PFSK-1 (cell line): ENCODE results near the gene ADAM8.

Source experiments
- FOXP2 ChIP-seq: optimal IDR thresholded peaks from 2 replicates; pipeline ENCODE3; 2011; ENCODE audit warnings: borderline replicate concordance, control low read depth, inconsistent platforms; ENCODE audit not compliant: insufficient read depth; ENCODE audit errors: extremely low read length, extremely low read depth
- POLR2AphosphoS5 ChIP-seq: IDR thresholded peaks from 2 replicates; pipeline ENCODE4 v1.6.1; 2012; ENCODE audit warnings: low read depth, mild to moderate bottlenecking, control low read depth, low read length, moderate library complexity
- REST ChIP-seq, 2 experiments: IDR thresholded peaks; 2 replicates each; pipeline versions ENCODE4 v1.6.1 to v1.8.0; 2011 to 2012; ENCODE audit warnings: low read depth in 2 of 2, low read length in 2 of 2, control low read depth in 1 of 2, inconsistent platforms in 1 of 2, mild to moderate bottlenecking in 1 of 2, moderate library complexity in 1 of 2; ENCODE audit not compliant: insufficient read depth in 1 of 2
- SIN3A ChIP-seq: IDR thresholded peaks from 2 replicates; pipeline ENCODE4 v1.6.1; 2012; ENCODE audit warnings: mild to moderate bottlenecking, low read length, moderate library complexity, borderline replicate concordance; ENCODE audit not compliant: insufficient read depth
- TAF1 ChIP-seq: IDR thresholded peaks from 2 replicates; pipeline ENCODE4 v1.6.1; 2012; ENCODE audit warnings: low read length, control low read depth, borderline replicate concordance; ENCODE audit not compliant: insufficient read depth

ADAM8 gene

DNA sequence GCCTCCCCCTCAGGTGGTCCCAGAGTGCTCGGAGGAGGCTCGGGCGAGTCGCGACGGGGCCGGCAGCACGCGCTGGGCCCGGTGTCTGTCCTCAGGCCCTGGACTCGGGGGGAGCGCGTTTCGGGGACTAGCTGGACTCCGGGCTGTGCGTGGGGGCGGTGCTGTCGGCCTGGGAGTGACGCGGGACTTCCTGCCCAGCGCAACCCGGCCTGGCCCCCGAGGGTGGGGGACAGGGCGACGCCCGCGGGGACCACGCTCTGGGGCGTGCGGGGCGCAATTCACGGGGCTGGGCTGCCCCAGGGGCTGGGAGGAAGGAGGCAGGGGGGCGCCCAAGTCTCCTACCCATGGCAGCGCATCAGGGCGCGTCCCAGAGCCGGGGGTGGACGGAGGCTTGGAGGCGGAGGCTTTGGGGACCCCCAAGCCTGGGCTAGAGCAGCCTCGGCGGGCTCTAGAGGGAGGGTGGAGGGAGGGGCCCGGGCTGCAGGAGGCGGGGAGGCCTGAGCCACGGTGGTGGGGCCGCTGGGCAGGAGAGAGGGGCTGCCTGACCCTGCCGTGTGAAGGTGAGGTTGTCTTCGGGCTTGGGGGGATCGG is 41.3 kb downstream of the ADAM8 start:
- TF ChIP-seq FOXP2 = no peak
- no peak for TF ChIP-seq POLR2AphosphoS5
- TF ChIP-seq REST (IDR thresholded peaks at IDR 0.05; ENCODE audit: insufficient read depth in 1 of 2, low read depth in 2 of 2, low read length in 2 of 2) = no peak
- TF ChIP-seq TAF1 = no peak
- no peak for TF ChIP-seq SIN3A

- TF ChIP-seq POLR2AphosphoS5 (no peak), SIN3A (no peak), FOXP2 (no peak), TAF1 (no peak), REST (IDR thresholded peaks at IDR 0.05; ENCODE audit: insufficient read depth in 1 of 2, low read depth in 2 of 2, low read length in 2 of 2) (no peak)
Observed at GRCh38 chr10:133231946-133232574, 44.6 kb downstream of the ADAM8 start.

DNA sequence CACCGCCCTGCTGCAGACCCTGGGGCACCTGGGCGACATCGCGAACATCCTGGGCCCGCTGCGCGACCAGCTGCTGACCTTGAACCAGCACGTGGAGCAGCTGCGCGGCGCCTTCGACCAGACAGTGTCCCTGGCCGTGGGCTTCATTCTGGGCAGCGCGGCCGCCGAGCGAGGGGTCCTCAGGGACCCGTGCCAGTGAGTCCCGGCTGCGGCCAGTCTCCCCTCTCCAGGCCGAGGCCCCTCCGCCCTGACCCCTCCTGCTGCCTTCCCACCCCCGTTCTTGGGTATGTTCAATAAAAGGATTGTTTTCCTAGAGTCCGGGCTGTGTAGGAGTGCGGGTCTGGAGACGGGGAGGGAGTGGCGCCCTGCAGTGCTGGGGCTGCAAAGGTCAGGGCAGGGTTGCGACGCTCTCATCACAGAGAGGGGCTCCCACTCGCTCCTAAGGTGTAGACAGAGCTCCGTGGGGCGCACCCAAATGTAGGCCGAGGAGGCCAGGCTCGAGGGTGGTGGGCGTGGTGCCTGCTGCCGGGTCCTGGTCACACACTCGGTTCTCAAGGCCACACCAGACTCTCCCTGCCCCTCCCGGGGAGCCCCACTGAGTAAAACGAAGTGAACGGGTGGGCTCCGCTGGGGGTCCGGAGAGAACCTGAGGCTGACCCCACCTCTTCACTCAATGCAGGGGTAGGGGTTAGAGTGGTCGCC is 45.3 kb downstream of the ADAM8 start:
- TF ChIP-seq FOXP2 (no peak), REST (IDR thresholded peaks at IDR 0.05; ENCODE audit: insufficient read depth in 1 of 2, low read depth in 2 of 2, low read length in 2 of 2) (no peak), SIN3A (no peak), TAF1 (no peak), POLR2AphosphoS5 (no peak)

GRCh38 chr10:133230387-133231195 is 46.1 kb downstream of the ADAM8 start:
- no peak for TF ChIP-seq REST (IDR thresholded peaks at IDR 0.05; ENCODE audit: insufficient read depth in 1 of 2, low read depth in 2 of 2, low read length in 2 of 2)
- TF ChIP-seq SIN3A = no peak
- TF ChIP-seq TAF1 = no peak
- TF ChIP-seq FOXP2 = no peak
- no peak for TF ChIP-seq POLR2AphosphoS5
